Measurements from ENCODE around the gene NCAPG2.
"Not testable (repeated sequence)": the region's sequence is repeated elsewhere in the genome, so short reads cannot be mapped to it uniquely, and the experiment has no call there.

NCAPG2 gene

GRCh38 chr7:158666966-158667678 is 37.5 kb downstream of the NCAPG2 start:
- not testable (repeated sequence) for DNase-seq (ENCODE audit: low spot score)

GRCh38 chr7:158666401-158666800 is 38.2 kb downstream of the NCAPG2 start:
- DNase-seq (ENCODE audit: low spot score) = no peak

- no peak for DNase-seq (ENCODE audit: low spot score)
Measured at GRCh38 chr7:158664406-158664805, 40.2 kb downstream of the NCAPG2 start.

- no peak for DNase-seq (ENCODE audit: low spot score)
Measured at GRCh38 chr7:158663428-158663741, 41.2 kb downstream of the NCAPG2 start.

GRCh38 chr7:158662610-158663427 is 41.8 kb downstream of the NCAPG2 start:
- no peak for DNase-seq (ENCODE audit: low spot score)

- DNase-seq (ENCODE audit: low spot score) = no peak
Measured at GRCh38 chr7:158658475-158658874, 46.1 kb downstream of the NCAPG2 start.

- no peak for DNase-seq (ENCODE audit: low spot score)
Measured at GRCh38 chr7:158657189-158657746, 47.3 kb downstream of the NCAPG2 start.

- no peak for DNase-seq (ENCODE audit: low spot score)
Measured at GRCh38 chr7:158655931-158656441, 48.6 kb downstream of the NCAPG2 start.

GRCh38 chr7:158655507-158655906 is 49.1 kb downstream of the NCAPG2 start:
- DNase-seq (ENCODE audit: low spot score) = no peak

- no peak for DNase-seq (ENCODE audit: low spot score)
Measured at GRCh38 chr7:158651968-158652565, 52.5 kb downstream of the NCAPG2 start.

GRCh38 chr7:158650821-158651225 is 53.8 kb downstream of the NCAPG2 start:
- no peak for DNase-seq (ENCODE audit: low spot score)

GRCh38 chr7:158649279-158649678 is 55.3 kb downstream of the NCAPG2 start:
- DNase-seq (ENCODE audit: low spot score) = peak; percentile 79

- no peak for DNase-seq (ENCODE audit: low spot score)
Measured at GRCh38 chr7:158648787-158649186, 55.8 kb downstream of the NCAPG2 start.

GRCh38 chr7:158648168-158648567 is 56.4 kb downstream of the NCAPG2 start:
- DNase-seq (ENCODE audit: low spot score) = no peak

GRCh38 chr7:158647475-158647792 is 57.2 kb downstream of the NCAPG2 start:
- no peak for DNase-seq (ENCODE audit: low spot score)

- DNase-seq (ENCODE audit: low spot score) = peak; percentile 5
Measured at GRCh38 chr7:158646766-158647474, 57.7 kb downstream of the NCAPG2 start.

GRCh38 chr7:158645842-158646241 is 58.8 kb downstream of the NCAPG2 start:
- DNase-seq (ENCODE audit: low spot score) = no peak

- DNase-seq (ENCODE audit: low spot score) = no peak
Measured at GRCh38 chr7:158642149-158642548, 62.5 kb downstream of the NCAPG2 start.

GRCh38 chr7:158638001-158638400 is 66.6 kb downstream of the NCAPG2 start:
- no peak for DNase-seq (ENCODE audit: low spot score)

- DNase-seq (ENCODE audit: low spot score) = no peak
Measured at GRCh38 chr7:158633055-158633956, 71.3 kb downstream of the NCAPG2 start.

GRCh38 chr7:158631574-158632195 is 72.9 kb downstream of the NCAPG2 start:
- DNase-seq (ENCODE audit: low spot score) = no peak
